B cell (primary cell): ENCODE data around the gene TMED7. TPM values are rescaled to one million over a fixed set of nuclear protein-coding genes. Genes with fewer than 3 reads are reported as not detected.

Experiments
- ATAC-seq: fragments of 200-7000 bp; cut with Tn5 transposase; one replicate; pipeline ENCODE4 v1.10.0; 2021; ENCODE audit warnings: low read depth, mild to moderate bottlenecking, moderate number of reproducible peaks, moderate library complexity
- CTCF ChIA-PET: fragments of 350-600 bp; sonication (Branson Sonifier 250); formaldehyde crosslinking; loops from one replicate; lab custom pipeline; 2021; ENCODE audit warnings: antibody characterized with exemption, inconsistent platforms; lab: Charles Lee
- POLR2A ChIA-PET: fragments of 350-600 bp; sonication (Branson Sonifier 250); formaldehyde crosslinking; loops from one replicate; lab custom pipeline; 2021; ENCODE audit warnings: antibody characterized with exemption; lab: Charles Lee
- DNase-seq: peaks from one replicate; pipeline ENCODE4 v3.0.0; 2013
- H2AFZ ChIP-seq: 2 replicates; pipeline ENCODE4 v1.6.1; 2012; ENCODE audit warnings: mild to moderate bottlenecking, low read depth, low read length; ENCODE audit not compliant: insufficient read depth, poor library complexity, severe bottlenecking
- H3K27ac ChIP-seq, 2 donors: 1 replicate in 1 of 2; 2 replicates in 1 of 2; pipeline ENCODE4 v1.5.1; 2012 to 2013; ENCODE audit warnings: low read length in 2 of 2, mild to moderate bottlenecking in 2 of 2, moderate library complexity in 1 of 2
- H3K27me3 ChIP-seq, 4 experiments: fragments of 200-600 bp in 1 of 4; sonication (generic) in 1 of 4; replicated peaks in 1 of 4; 1 replicate in 2 of 4; 2 replicates in 2 of 4; pipeline versions ENCODE4 v1.6.1 to v1.7.0; 2013 to 2016; ENCODE audit warnings: low read length in 3 of 4, mild to moderate bottlenecking in 2 of 4, mixed read lengths in 1 of 4, moderate library complexity in 1 of 4; ENCODE audit not compliant: insufficient read depth in 4 of 4, control insufficient read depth in 3 of 4; ENCODE audit errors: control extremely low read depth in 1 of 4
- H3K36me3 ChIP-seq, 2 experiments: replicated peaks in 1 of 2; 1 replicate in 1 of 2; 2 replicates in 1 of 2; pipeline versions ENCODE4 v1.6.1 to v1.7.1; 2013; ENCODE audit warnings: low read length in 1 of 2; ENCODE audit not compliant: insufficient read depth in 2 of 2, control insufficient read depth in 1 of 2; ENCODE audit errors: control extremely low read depth in 1 of 2, extremely low read depth in 1 of 2
- H3K4me1 ChIP-seq, 2 donors: fragments of 200-600 bp in 1 of 2; sonication (generic) in 1 of 2; 1 replicate in 1 of 2; 2 replicates in 1 of 2; pipeline versions ENCODE4 v1.5.1 to v1.6.1; 2013 to 2017; ENCODE audit warnings: low read length in 2 of 2; ENCODE audit not compliant: control insufficient read depth in 2 of 2, insufficient read depth in 2 of 2
- H3K4me2 ChIP-seq: replicated peaks from 2 replicates; pipeline ENCODE3; 2012; ENCODE audit warnings: mild to moderate bottlenecking, low read depth, low read length; ENCODE audit not compliant: poor library complexity, severe bottlenecking
- H3K4me3 ChIP-seq, 5 experiments: fragments of 200-600 bp in 1 of 5; sonication (generic) in 1 of 5; 1 replicate in 3 of 5; 2 replicates in 2 of 5; pipeline versions ENCODE4 v1.5.1 to v1.7.0; 2011 to 2016; ENCODE audit warnings: low read length in 4 of 5, mild to moderate bottlenecking in 4 of 5, low read depth in 2 of 5, control low read depth in 1 of 5, moderate library complexity in 1 of 5; ENCODE audit not compliant: insufficient read depth in 1 of 5; ENCODE audit errors: control extremely low read depth in 1 of 5, extremely low read depth in 1 of 5
- H3K79me2 ChIP-seq: fragments of 200-600 bp; sonication (generic); one replicate; pipeline ENCODE4 v1.6.0; 2016; ENCODE audit warnings: low read length; ENCODE audit not compliant: control insufficient read depth, insufficient read depth
- H3K9ac ChIP-seq: fragments of 200-600 bp; sonication (generic); 2 replicates; pipeline ENCODE4 v1.6.1; 2017; ENCODE audit warnings: mild to moderate bottlenecking, low read length, moderate library complexity
- H3K9me3 ChIP-seq, 3 donors: one replicate each; pipeline versions ENCODE4 v1.6.1 to v1.7.1; 2013; ENCODE audit warnings: low read length in 2 of 3; ENCODE audit not compliant: control insufficient read depth in 2 of 3, insufficient read depth in 1 of 3; ENCODE audit errors: control extremely low read depth in 1 of 3
- H4K20me1 ChIP-seq: 2 replicates; pipeline ENCODE4 v1.6.0; 2012; ENCODE audit warnings: mild to moderate bottlenecking, low read length; ENCODE audit not compliant: insufficient read depth, control insufficient read depth, poor library complexity, severe bottlenecking
- H3K27ac Mint-ChIP-seq: one replicate; pipeline ENCODE4 v1.8.0; 2021; ENCODE audit warnings: mixed read lengths
- H3K27me3 Mint-ChIP-seq: one replicate; pipeline ENCODE4 v1.8.0; 2021; ENCODE audit warnings: mixed read lengths
- H3K4me1 Mint-ChIP-seq: one replicate; pipeline ENCODE4 v1.8.0; 2021; ENCODE audit warnings: mixed read lengths
- H3K4me3 Mint-ChIP-seq: one replicate; pipeline ENCODE4 v1.8.0; 2021; ENCODE audit warnings: mixed read lengths
- H3K9me3 Mint-ChIP-seq: one replicate; pipeline ENCODE4 v1.8.0; 2022; ENCODE audit warnings: mixed read lengths; ENCODE audit not compliant: insufficient read depth
- EZH2 ChIP-seq: IDR thresholded peaks from 2 replicates; pipeline ENCODE4 v1.6.1; 2012; ENCODE audit warnings: borderline replicate concordance, low read depth, mild to moderate bottlenecking, moderate library complexity, low read length; ENCODE audit not compliant: insufficient read depth, poor library complexity, severe bottlenecking
- WGBS: methylation state at CpG from one replicate; pipeline ENCODE4 v1.1.5; 2013; ENCODE audit warnings: missing lambda C conversion rate; ENCODE audit not compliant: insufficient coverage; 5-methylcytosine and 5-hydroxymethylcytosine counted together
- intact Hi-C: fragments of 100-400 bp; cut with micrococcal nuclease; formaldehyde crosslinking; loops from one replicate; pipeline ENCODE4 v1.10.0; 2022
- polyA plus RNA-seq: library from polyadenylated mRNA; depleted of rRNA; stranded (reverse); fragments of >200 nt; gene quantifications from 2 replicates; pipeline ENCODE4 v1.2.3, GENCODE V29; 2012
- total RNA-seq, 2 donors: library from RNA; stranded (reverse); fragments of 120-200 nt in 1 of 2; gene quantifications; 1 replicate in 1 of 2; 2 replicates in 1 of 2; pipeline versions ENCODE4 v1.2.3 to v1.2.4, GENCODE V29; 2013 to 2022
- TF ChIP-seq, protein P1 (sequence below): fragments of 200-600 bp; IDR thresholded peaks from one replicate; pipeline ENCODE4 v1.8.0; 2022; ENCODE audit warnings: antibody characterized with exemption, mild to moderate bottlenecking

The TMED7 gene
- total and polyA plus RNA-seq, 2 donors (not counting 1 experiment from before 2014, with no cell fraction given) = 17.3 to 40.4 TPM

DNA sequence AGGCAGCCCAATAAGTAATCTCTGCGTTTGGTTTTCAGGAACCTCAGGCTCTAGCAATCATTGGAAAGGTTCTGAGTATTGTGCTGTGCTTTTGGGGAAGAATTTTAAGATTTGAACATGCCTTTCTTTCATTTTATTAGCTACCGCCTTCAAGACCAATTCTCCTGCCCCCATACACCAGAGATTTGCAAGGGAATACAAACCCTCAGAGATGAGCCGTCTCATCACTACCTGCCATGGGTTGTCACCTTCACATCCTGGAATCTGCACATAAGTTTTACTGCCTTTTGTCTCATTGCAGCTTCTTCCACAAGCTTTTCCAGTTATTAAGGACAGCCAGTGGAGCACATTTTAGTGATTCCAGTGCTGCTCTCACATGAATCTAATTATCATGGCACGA is 11.7 kb upstream of the TMED7 start:
- DNase-seq = no peak
- Mint-ChIP-seq H3K27ac (no peak overlapping the region), H3K4me1 (peaks cover 7% of the 10 kb centered on the region), H3K4me3 (no peak overlapping the region), H3K27me3 (peaks cover 23% of the 10 kb centered on the region), H3K9me3 (no peaks in the 10 kb centered on the region)
- TF ChIP-seq, protein P1, sequence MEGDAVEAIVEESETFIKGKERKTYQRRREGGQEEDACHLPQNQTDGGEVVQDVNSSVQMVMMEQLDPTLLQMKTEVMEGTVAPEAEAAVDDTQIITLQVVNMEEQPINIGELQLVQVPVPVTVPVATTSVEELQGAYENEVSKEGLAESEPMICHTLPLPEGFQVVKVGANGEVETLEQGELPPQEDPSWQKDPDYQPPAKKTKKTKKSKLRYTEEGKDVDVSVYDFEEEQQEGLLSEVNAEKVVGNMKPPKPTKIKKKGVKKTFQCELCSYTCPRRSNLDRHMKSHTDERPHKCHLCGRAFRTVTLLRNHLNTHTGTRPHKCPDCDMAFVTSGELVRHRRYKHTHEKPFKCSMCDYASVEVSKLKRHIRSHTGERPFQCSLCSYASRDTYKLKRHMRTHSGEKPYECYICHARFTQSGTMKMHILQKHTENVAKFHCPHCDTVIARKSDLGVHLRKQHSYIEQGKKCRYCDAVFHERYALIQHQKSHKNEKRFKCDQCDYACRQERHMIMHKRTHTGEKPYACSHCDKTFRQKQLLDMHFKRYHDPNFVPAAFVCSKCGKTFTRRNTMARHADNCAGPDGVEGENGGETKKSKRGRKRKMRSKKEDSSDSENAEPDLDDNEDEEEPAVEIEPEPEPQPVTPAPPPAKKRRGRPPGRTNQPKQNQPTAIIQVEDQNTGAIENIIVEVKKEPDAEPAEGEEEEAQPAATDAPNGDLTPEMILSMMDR = no peak
- no peak for TF ChIP-seq EZH2
- no peak overlapping the region for H3K4me3 ChIP-seq
- no peak overlapping the region for H3K27ac ChIP-seq
- intact Hi-C loops = no loop called here
- H2AFZ ChIP-seq = no peak overlapping the region
- ChIA-PET POLR2A (no interaction called here), CTCF (no interaction called here)
- peaks cover 0 to 11% (median 5%) of the 10 kb centered on the region in 4 experiments for H3K27me3 ChIP-seq
- H3K4me2 ChIP-seq = no peak overlapping the region
- no peaks in the 10 kb centered on the region for H3K36me3 ChIP-seq
- H3K4me1 ChIP-seq = peaks cover 5 to 6% of the 10 kb centered on the region in 2 donors
- H3K9ac ChIP-seq = no peak overlapping the region
- WGBS = 90% methylated on average over 2 of the region's 4 CpGs
- ATAC-seq = no peak
- no peaks in the 10 kb centered on the region for H4K20me1 ChIP-seq
- H3K79me2 ChIP-seq = no peaks in the 10 kb centered on the region
- H3K9me3 ChIP-seq = no peaks in the 10 kb centered on the region

DNA sequence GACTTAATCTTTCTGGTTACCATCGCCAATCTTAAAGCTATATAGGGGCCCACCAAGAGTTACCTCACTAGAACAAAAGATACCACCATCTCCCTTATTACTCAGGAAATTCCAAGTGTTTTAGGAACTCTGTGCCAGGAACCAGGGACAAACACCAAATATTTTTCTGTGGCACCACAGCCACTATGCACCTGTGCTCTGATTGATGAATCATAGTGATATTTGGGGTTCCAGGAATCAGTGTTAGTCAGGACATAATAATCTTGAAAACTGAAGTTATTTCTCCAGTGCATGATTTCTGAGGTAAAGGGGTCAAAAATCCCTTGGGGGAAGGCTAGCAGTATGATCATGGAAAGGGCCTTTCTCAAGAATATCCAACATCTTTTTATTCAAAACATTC is 10.2 kb upstream of the TMED7 start:
- peaks cover 19% of the 10 kb centered on the region for H3K27me3 Mint-ChIP-seq

More for the DNA sequence above, 10.2 kb upstream of the TMED7 start:
- no peak overlapping the region for H3K4me3 ChIP-seq
- no peak overlapping the region for H3K9ac ChIP-seq
- no peak overlapping the region for H3K27ac ChIP-seq
- Mint-ChIP-seq H3K9me3 (no peaks in the 10 kb centered on the region), H3K4me3 (no peak overlapping the region), H3K4me1 (peaks cover 7% of the 10 kb centered on the region), H3K27ac (no peak overlapping the region)
- ATAC-seq = no peak
- intact Hi-C loops = no loop called here
- peaks cover 5 to 6% of the 10 kb centered on the region in 2 donors for H3K4me1 ChIP-seq
- no peaks in the 10 kb centered on the region for H4K20me1 ChIP-seq
- peaks cover 0 to 11% (median 5%) of the 10 kb centered on the region in 4 experiments for H3K27me3 ChIP-seq
- no peak for DNase-seq
- POLR2A ChIA-PET = no interaction called here
- no CpG with 5 or more reads among the region's 1 CpG for WGBS
- H2AFZ ChIP-seq = no peak overlapping the region
- no peak overlapping the region for H3K4me2 ChIP-seq
- TF ChIP-seq, protein P1 = no peak
- no peak for TF ChIP-seq EZH2
- H3K36me3 ChIP-seq = no peaks in the 10 kb centered on the region
- CTCF ChIA-PET = interaction anchor here (1.1 to 3.8 kb wide), 12 partner anchors 9 to 440 kb away, joined by 3 to 21 read pairs (median 7); partner anchors contain the start of genes AP3S1, ARL14EPL, ATG12 and TMED7
- H3K9me3 ChIP-seq = no peaks in the 10 kb centered on the region
- no peaks in the 10 kb centered on the region for H3K79me2 ChIP-seq
